HG03025 (cell line): ENCODE data around the gene DUSP19.
"Not testable (repeated sequence)": the region's sequence is repeated elsewhere in the genome, so short reads cannot be mapped to it uniquely, and the experiment has no call there.

Source experiments
- ATAC-seq: cut with Tn5 transposase; IDR thresholded peaks from one replicate; pipeline ENCODE4 v1.9.1; 2021; ENCODE audit warnings: mild to moderate bottlenecking, moderate library complexity; ENCODE audit not compliant: unreplicated experiment, low FRiP score

DUSP19 gene

DNA sequence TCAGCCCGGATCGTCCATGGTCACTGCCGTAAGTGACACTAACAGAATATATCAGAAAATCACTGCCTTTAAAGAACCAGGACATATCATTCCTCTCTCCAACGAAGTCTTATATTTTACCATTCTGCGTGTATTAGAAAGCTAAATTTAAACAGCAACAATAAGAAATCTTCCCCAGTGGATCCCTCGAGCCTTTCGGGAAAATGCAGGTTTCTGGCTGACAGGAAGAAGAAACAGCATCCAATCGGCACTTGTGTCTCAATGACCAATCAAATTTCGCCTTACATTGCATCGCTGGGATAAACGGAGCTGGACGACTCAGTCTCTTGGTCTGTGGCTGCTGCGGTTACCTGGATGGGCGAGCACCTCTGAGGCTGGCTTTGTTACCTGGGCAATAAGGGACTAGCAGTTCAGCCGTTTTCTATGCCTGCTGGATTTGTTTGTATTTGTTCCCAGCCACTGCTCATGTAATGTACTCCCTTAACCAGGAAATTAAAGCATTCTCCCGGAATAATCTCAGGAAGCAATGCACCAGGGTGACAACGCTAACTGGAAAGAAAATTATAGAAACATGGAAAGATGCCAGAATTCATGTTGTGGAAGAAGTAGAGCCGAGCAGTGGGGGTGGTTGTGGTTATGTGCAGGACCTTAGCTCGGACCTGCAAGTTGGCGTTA is at the start of gene DUSP19:
Gene DUSP19 (plus strand): TSS at position 284 of the 675 bp plus-strand sequence. CDS start 187 bp downstream, at position 471.
- peak; percentile 95 for ATAC-seq

DNA sequence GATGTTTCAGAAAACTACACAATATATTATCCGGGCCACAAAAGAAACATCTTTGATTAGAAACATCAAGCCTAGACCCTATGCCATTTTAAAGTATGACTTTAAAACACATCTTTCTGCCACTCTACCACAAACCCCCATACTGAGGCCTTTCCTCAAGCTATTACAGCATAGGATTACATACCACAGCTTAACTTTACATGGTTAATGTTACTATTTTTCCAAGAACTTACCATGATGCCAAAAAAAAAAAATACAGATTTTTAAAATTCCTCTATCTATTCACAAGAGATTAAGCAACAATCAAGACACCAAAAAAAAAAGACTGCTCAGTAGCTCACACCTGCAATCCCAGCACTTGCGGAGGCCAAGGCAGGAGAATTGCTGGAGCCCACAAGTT is 49.3 kb upstream of the DUSP19 start:
- ATAC-seq: no peak

- ATAC-seq: no peak
Observed at GRCh38 chr2:183031911-183032794, 46.4 kb upstream of the DUSP19 start.

DNA sequence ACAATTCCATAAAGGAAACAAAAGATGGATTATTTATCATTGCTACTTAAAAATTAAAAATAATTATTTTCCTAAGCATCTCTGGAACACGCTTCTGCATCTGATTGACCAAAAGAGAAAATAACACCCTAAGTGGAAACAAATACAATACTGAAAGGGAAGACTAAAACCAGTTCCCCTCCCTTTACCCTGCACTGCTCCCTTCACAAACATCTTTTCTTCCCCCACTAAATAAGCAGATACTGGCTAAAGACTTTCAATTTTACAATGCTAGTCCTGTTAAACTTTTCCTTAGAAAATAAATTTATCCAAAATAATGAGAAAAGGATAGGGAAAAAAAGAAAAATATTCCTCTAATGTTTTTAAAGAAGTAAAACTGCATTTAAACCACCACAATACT is 44.6 kb upstream of the DUSP19 start:
- ATAC-seq: no peak

- ATAC-seq: no peak
Observed at GRCh38 chr2:183034806-183035205, 43.7 kb upstream of the DUSP19 start.

- ATAC-seq: no peak
Observed at GRCh38 chr2:183035298-183035953, 43.1 kb upstream of the DUSP19 start.

DNA sequence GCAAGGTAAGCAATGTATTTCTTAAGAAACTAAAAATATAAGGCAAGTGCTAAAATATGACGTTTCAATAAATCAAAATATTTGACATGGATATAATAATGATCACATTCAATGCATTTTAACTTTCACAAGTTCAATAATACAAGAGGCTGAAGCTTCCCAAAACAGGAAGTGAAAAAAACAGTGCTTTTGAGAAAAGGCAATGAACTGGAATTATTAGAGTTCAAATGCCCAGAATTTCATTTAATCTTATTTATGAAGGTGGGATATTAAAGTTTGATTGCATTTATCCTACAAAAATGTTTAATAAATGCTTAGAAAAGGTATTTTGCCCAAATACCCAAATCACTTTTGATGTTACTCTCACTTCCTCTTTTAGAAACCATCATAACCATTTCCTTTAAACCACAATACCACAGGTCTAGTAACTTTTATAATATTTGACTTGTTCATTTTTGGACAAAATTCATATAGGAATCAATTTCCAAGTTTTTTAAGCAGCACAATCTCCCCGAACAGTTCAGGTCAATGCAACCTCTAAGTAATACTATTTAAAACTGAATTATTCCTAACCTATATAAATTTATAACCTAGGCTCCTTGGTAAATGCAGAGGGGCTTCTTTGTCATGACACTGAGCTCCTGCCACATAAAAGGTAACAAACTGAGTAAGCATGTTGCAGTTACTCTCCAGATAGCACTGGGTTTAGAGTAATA is 42.4 kb upstream of the DUSP19 start:
- ATAC-seq: peak; percentile 36

DNA sequence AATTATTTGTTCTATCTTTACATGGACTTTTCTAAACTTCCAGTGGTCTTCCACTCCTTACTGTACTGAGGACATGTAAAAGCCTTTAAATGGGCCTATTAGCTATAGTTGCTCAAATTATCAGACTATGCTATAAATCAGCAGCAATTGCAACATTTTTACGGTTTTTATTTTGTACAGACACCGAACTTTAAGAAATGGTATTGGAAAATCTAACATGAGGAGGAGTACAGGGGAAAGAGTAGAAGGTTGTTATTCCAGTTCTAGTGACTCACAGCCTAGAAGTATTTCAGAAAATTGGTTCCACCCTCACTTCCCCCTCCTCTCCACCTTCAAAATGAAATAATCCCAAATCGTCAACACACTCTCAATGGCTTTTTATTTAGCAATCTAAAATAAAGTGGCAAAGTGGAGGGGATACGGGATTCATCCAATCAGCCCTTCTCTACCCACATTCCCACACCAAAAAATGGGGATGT is 41.4 kb upstream of the DUSP19 start:
- no peak for ATAC-seq

DNA sequence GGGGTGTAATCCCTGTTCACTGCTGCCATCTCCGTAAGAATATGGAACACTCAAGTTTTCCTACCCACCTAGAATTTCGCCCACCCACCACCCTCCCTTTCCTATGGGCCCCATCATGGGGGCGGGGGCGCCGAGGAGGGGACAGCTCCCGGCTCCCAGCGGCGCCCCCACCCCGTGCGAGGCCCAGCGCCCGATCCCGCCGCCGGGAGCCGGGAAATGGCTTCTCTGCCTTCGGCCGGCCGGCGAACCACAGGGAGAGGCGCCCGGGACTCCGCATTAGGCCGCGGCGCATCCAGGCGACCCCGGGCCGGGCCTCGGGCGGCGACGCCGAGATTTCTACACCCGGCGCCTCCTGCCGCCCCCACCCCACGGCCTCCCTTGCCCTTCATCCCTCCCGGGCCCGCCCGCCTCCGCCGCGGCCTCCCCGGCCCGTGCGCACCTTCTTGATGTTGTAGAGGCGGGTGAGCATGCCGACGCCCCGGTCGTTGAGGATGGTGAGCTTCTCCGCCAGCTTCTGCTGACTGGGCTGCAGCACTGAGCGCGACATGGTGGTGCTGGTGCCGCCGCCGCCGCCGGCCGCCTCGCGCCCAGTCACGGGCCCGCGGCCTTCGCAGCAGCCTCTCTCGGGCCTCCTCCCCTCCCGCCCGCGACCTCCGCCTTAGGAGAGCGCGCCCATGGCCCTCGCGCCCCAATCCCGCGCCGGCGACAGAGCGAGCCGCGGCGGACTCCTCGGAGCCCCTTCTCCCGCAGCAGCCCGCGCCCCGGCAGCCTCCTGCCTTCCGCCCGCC is 40.8 kb upstream of the DUSP19 start:
- ATAC-seq: peak; percentile 35

DNA sequence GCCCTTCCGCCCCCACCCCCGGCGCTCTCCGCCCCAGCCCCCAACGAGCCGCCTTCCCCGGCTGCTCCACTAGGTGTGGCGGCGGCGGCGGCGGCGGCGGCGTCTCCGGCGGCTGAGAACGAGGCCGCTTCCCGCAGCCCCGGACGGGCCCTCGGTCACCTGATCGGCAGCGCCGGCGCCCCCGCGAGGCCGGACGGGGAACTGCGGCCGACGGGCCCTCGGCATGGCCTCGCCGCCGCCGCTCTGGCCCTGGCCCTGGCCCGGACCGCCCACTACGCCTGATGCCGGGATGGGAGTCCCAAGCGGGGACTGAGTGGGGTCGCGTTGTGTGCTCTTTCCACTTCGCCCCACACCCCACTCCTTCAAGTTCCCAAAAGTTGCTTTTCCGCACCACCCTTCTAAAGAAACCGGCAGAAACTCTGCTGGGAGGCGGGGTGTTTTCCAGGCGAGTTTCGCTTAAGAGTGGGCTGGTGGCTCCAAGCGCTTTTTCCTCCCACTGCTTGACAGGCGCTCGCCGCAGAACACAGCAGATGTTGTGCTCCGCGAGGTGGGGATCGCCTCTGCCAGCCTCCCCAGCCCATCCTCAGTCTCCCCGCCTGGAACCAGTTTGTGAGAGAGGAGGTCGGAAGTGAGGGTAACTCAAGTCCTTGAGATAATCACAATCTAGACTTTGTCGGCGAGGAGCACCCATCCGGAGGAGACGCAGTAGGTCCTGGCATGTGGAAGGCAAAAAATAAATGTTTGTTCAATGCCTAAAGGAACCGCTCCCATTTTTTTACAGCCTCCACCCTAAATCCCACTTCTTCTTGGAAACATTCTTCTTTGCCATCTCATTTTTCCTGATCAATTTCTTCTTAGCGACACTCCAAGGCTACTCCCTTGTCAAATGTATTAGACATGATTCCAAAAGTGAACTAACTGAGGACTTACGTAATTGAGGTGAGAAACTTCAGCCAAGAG is 39.9 kb upstream of the DUSP19 start, which contains the start of gene NCKAP1:
Gene NCKAP1 (minus strand): TSS at position 117 of the 960 bp plus-strand sequence. CDS start 358 bp downstream, outside the sequence.
- ATAC-seq: peak; percentile 85

GRCh38 chr2:183040604-183041003 is 37.9 kb upstream of the DUSP19 start:
- no peak for ATAC-seq

GRCh38 chr2:183043580-183043979 is 35.0 kb upstream of the DUSP19 start:
- ATAC-seq: not testable (repeated sequence)

DNA sequence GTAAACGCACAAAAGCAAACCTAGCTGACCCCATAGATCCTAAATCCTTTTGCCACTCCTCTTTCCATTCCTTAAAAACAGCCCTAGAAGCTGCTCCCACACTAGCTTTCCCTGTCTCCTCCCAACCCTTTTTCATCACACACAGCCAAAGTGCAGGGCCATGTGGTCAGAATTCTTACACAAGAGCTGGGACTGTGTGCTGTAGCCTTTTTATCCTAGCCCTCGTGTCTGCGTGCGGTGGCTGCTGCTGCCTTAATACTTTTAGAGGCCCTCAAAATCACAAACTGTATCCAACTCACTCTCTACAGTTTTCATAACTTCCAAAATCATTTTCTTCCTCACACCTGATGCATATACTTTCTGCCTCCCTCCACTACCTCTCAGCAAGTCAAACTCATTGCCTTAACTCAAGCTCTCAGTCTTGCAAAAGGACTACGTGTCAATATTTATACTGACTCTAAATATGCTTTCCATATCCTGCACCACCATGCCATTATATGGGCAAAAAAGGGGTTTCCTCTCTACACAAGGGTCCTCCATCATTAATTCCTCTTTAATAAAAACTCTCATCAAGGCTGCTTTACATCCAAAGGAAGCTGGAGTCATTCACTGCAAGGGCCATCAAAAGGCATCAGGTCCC is 30.9 kb upstream of the DUSP19 start:
- not testable (repeated sequence) for ATAC-seq

DNA sequence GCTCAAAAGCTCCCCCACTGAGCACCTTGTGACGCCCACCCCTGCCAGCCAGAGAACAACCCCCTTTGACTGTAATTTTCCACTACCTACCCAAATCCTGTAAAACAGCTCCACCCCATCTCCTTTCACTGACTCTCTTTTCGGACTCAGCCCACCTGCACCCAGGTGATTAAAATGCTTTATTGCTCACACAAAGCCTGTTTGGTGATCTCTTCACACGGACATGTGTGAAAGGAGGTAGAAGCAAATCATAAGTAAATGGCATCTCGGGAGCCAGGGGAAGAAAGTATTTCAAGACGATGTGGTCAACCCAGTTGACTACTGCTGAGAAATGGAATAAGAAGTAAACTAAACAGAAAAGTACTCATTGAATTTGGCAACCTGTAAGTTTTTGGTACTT is 29.1 kb upstream of the DUSP19 start:
- no peak for ATAC-seq

GRCh38 chr2:183057333-183057985 is 21.1 kb upstream of the DUSP19 start:
- peak; percentile 48 for ATAC-seq

DNA sequence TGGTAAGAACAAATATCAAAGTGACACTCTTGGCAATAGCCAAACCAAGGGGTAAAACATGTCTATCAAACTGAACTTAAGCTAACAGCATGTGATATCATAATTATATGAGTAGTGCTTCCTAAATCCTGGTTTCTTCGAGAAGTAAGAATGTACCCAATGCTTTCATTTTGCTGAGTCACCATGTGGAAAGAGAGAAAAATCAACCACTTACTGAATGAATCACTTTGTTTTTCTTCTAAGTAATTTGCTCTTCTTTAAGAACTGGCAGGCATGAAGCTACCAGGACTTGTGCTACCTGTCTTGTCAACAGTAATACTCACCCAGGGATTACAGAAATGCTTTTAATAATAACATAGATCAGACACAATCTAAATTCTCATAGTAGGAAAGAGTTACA is 19.0 kb upstream of the DUSP19 start:
- no peak for ATAC-seq

- ATAC-seq: no peak
Observed at GRCh38 chr2:183060571-183061231, 17.8 kb upstream of the DUSP19 start.
